NCI-H748 (cell line): ENCODE data around the gene CAMK1D.
"Not testable (repeated sequence)": the region's sequence is repeated elsewhere in the genome, so short reads cannot be mapped to it uniquely, and the experiment has no call there.

Experiments used
- DNase-seq: peaks from one replicate; lab custom pipeline; 2025; ENCODE audit not compliant: unreplicated experiment; lab: John Stamatoyannopoulos, UW

Gene CAMK1D

DNA sequence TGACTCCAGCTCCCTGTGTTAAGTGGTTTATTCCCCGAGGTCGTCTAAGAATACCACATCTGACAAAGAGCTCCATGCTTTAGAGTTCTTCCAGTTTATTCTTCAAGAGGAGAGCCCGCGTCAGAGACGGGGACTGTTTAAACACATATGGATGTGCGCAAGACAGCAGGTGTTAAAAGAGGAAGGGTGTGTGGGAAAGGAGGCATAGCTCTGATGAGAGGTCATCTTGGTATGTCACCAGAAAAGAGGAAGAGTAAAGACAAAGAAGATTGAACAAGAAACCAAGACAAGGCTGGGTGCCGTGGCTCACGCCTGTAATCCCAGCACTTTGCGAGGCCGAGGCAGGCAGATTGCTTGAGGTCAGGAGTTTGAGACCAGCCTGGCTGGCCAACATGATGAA, 393.4 kb downstream of the CAMK1D start:
- no peak for DNase-seq

DNA sequence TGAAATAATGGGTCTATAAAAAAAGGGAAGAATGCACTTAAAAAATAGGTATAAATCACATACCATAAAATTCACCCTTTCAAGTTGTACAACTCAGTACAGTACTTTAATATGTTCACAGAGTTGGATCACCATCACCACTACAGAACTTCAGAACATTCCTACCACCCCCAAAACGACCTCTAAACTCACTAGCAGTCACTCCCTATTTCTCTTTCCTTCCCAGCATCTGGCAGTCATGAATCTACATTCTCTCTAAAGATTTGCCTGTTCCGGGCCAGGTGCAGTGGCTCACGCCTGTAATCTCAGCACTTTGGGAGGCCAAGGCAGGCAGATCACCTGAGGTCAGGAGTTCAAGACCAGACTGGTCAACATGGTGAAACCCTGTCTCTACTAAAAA, 394.1 kb downstream of the CAMK1D start:
- DNase-seq: not testable (repeated sequence)

DNA sequence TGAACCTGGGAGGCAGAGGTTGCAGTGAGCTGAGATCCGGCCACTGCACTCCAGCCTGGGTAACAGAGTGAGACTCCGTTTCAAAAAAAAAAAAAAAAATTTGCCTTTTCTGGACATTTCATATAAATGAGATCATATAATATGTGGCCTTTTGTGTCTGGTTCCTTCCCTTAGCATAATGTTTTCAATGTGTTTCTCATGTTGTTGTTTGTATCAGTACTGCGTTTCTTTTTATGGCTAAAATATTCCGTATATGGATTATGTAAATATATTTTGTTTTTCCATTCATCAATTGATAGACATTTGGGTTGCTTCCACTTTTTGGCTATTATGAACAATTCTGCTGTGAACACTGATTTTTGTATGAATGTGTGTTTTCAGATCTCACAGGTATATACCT, 394.6 kb downstream of the CAMK1D start:
- no peak for DNase-seq

DNA sequence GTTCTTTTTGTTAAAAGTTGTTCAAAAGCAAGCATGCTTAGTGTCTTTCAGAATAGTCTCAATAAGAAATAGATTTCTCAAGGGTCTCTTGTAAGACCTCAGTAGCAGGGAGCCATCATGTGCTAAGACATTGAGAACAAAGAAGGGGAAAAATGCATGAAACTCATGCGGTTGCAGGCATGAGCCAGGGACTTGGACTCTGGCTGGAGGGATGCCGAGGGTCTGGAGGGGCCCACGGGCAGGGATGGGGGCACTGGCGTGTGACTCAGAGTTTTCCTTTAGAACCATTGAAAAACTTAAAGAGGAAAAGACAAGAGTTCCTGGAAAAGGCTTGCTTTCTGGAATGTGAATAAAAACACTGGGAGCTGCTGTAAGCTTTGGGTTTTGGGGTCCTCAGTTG, 398.8 kb downstream of the CAMK1D start:
- no peak for DNase-seq

DNA sequence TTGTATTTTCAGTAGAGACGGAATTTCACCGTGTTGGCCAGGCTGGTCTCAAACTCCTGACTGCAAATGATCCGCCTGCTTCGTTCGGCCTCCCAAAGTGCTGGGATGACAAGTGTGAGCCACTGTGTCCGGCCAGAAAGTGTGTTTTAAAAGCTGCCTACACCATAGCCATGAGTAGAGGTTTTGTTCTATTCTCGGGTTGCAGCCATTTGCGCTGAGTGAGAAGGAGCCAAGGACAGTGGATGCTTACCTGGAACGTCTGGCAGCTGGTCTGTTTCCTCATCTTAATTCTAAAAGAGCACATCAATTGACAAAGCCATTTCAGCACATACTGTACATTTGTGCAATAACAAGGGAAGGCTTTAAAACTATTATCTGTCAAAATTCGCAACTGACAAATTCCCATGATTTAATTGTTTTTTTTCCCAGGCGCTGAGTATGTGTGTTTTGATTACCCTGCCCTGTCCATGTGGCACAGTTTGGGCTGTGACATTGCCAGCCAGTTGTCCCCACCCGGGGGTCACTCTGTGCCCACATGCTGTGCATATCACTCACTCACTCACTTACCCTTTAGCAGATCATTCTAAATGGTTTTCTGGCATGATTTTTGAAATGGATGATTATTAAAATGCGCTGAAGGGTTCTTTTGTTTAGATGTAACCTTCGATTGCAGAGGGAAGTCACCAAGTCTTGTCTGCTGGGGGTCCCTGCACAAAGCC, 400.6 kb downstream of the CAMK1D start:
- no peak for DNase-seq

DNA sequence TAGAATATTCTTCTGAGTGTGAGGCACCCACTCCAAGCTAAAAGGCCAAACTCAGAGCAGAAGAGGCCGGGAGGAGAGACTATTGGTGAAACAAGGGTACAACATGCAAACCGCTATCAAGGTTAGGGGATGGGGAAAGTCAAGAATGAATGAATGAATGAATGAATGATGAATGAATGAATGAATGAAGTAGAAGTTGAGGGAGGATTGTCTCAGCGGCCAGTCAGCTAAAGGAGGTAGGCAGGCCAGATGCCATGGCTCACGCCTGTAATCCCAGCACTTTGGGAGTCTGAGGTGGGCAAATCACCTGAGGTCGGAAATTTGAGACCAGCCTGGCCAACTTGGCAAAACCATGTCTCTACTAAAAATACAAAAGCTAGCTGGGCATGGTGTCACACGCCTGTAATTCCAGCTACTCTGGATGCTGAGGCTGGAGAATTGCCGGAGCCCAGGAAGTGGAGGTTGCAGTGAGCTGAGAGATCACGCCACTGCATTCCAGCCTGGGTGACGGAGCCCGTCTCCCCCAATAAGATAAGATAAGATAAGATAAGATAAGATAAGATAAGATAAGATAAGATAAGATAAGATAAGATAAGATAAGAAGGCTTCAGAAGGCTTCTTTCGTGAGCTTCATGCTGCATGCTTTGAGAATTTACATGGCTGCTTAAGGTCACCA, 401.3 kb downstream of the CAMK1D start:
- no peak for DNase-seq

DNA sequence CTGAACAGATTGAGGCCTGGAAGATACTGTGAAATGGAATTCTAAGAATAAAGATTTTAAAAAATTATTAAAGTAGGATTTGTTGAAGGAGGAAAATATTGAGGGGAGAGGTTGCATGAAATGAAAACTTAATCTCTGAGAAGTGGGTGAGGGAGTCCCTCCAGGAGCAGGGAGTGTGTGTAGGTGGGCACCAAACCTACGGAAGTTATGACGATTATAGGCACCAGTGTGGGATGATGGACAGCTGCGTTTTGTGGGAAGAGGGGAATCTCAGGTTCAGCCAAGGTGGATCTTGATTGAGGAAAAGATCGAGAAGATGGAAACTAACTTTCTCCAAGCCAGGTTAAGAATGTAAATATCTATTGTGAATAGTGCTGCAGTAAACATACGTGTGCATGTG, 405.7 kb downstream of the CAMK1D start:
- DNase-seq: no peak

DNA sequence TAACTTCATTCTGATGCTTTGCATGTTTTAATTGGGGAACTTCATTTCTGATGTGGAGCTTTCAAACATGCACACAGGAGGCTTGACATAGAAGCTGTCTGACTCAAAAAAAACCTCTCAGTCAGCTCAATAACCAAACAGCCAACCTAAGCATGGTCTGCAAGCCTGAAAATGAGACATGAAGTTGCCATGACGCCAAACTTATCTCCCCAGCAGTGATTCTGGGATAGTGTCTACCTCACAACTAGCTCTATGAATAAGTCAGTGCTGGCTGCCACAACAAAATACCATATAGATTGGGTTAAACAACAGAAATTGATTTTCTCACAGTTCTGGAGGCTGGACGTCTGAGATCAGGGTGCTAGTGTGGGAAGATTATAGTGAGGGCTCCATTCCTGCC, 408.0 kb downstream of the CAMK1D start:
- no peak for DNase-seq

DNA sequence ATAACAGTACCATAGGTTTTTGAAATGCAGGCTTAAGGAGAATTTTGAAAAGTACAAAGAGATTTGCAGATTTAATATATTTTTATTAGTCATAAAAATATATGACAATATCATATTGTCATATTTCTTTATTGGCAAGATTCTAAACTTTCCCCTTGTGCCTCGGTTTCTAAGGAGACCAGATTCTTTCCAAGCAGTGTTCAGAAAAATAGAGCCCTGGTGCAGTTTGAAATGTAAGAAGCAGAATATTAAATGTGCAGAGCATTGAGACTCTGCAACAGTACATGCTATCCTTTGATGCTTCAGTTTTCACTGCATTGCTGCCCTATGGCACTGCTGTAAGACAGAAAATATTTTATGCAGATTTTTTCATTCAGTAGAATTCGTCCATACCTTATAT, 408.9 kb downstream of the CAMK1D start:
- no peak for DNase-seq

DNA sequence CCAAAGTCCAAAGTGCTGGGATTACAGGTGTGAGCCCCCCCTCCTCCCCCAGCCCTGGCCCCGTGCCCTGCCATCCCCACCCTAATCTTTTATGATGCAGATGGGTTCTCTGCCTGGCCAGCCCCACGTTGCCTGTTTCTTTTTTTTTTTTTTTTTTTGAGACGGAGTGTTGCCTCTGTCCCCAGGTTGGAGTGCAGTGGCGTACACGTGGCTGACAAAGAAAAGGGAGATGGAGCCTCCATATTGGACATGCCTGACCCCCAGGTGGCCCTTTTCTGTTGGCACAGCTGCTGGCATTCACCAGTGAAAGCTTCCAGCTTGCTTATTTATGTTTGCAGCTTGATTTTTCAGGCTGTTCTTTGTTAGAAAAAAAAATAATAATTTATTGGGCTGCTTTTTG, 416.9 kb downstream of the CAMK1D start:
- DNase-seq: peak; percentile 85

DNA sequence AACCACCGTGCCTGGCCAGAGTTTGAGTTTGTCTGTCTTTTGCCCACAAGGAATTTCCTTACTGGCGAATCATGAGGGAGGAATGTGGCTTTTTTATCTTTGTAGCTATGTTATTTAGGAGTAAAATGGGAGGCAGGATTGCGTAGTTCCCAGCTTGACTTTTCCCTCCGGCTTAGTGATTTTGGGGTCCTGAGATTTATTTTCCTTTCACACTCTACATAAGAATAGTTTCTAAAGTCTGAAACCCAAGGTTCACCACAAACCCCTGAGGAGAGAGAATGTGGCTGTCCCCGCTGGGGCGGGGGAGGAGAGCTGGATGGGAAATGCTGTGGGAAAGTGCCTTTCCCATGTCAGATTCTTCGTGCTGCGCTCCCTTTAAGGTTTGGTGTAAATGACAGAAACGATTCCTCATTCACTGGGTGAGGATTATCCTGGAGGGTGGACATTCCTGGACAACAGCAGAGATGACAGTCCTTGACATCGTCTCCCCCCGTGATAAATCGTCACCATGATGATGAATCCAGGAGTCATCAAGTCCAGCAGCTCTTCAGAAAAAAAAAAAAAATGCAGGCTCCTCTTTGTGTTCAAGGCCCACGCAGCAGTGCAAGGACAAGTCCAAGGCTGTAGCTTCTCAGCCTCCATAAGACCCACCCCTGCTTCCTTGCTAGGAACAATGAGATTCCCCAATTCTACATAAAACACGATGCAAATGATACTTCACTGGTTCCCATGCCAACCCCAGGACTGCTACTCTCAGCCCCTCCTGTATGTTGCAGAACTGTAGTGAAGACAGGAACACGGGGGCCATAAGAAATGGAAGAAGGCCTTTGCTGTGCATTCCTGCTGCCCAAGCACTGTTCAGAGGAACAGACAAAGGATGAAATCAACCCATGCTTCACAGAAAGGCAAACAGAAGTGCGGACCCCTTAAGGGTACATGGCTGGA, 419.1 kb downstream of the CAMK1D start:
- no peak for DNase-seq

DNA sequence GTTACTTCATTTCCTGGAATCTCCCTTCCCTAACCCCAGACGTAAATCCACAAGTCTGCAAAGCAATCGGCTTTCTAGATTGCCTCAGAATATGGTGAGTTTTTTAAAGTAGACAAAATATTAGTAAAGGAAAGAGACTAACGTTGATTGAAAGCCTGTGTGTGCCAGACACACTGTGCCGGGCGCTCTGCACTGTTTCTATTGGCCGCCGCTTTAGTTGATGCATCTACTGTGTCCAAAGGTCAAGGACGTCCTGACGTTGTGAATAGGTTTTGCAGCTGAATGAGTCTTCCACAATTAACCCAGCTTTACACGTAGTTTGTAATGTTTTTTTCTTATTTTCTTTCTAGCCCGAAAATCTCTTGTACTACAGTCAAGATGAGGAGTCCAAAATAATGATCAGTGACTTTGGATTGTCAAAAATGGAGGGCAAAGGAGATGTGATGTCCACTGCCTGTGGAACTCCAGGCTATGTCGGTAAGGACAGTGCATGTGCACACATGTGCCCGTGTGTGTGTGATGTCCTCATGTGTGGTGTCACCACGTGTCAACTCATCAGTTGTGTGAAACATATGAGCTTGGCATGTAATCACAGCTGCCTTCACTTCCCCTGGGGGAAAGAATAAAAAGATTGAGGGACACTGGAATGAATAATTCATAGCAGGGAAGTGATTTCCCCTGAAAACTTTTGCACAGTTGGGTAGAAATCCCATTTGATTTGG, 420.1 kb downstream of the CAMK1D start:
- no peak for DNase-seq

DNA sequence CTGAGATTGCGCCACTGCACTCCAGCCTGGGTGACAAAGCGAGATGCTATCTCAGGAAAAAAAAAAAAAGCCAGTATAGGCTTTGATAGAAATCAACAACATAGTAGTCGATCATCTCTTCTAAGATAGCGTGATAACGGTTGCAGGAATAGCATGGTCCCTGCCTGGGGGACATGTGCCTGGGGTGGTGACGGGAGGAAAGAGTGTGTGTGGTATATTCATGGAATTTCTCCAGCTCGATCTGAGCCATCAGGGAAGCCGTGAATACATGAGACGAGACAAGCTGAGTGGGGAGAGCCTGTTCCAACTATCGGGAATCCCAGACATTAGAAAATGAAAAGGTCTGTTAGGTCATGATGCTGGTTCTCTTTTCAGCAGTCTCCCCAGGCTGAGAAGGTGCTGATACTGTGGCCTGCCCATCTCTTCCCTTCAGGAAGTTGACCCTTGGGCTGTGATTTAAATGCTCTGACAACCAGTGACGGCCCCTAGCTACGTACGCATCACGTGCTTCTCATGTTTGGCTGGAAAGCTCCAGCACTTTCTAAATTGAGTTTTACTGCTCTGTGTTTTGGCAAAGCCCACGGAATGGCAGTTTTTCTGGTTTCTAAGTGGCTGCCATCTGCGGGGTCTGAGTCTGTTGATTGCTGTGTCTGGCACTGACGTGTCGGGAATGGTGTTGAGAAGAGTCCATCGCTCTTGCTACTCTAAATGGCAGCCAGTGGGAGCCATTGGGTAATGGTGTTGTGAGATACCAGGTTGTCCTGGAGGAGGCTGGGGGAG, 422.8 kb downstream of the CAMK1D start:
- DNase-seq: no peak

DNA sequence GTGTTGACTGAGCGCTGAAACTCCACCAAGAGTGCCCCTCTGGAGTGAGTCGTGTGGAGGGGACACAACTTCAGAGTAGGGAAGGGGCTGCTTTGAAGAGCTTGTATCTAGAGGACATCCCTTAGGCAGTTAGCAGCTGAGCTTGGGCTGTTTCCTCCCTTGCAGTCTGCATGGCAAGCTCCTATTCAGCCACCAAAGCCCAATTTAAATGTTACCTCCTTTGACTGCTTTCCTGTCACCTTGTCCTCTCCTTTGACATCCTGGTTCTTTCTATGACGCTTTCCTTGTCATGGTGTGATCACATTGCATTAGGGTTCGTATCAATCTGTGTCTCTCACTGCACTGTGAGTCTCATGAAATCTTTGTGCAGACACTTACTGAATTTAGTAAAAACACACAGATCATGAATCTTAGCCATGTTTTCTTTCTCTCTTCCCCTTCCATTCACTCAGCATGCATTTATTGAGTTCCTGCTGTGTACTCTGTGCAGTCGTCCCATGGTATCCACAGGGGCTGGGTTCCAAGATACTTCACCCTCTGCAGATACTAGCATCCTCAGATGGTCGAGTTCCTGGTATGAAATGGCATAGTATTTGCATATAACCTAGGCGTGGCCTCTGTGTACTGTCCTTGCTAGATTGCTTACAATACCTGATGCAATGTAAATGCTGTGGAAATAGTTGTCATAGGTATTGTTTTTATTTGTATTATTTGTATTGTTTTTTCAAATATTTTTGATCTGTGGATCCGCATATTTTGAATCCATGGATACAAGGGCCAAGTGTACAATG, 423.6 kb downstream of the CAMK1D start:
- DNase-seq: no peak

DNA sequence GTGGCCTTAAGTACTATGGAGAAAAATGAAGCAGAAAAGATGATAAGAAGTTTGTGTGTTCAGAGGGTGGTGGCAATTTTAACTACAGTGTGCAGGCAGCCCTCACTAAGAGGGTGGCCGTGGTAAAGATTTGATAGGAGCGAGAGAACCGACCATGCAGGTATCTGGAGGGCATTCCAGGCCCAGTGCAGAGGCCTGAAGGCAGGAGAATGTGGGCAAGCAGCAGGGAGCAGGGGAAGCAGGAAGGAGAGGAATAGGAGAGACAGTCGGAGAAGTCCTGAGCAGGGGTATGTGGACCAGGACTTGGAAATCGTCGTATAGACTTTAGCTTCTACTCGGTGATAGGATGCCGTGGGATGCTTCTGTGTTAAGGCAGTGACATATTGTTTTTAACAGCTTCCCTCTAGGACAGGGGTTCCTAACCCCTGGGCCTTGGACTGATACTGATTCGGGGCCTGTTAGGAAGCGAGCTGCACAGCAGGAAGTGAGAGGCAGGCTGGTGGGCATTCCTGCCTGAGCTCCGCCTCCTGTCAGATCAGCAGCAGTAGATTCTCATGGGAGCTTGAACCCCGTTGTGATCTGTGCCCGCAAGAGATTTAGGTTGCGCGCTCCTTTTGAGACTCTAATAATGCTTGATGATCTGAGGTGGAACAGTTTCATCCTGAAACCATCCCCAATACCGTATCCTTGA, 425.0 kb downstream of the CAMK1D start:
- peak; percentile 12 for DNase-seq

DNA sequence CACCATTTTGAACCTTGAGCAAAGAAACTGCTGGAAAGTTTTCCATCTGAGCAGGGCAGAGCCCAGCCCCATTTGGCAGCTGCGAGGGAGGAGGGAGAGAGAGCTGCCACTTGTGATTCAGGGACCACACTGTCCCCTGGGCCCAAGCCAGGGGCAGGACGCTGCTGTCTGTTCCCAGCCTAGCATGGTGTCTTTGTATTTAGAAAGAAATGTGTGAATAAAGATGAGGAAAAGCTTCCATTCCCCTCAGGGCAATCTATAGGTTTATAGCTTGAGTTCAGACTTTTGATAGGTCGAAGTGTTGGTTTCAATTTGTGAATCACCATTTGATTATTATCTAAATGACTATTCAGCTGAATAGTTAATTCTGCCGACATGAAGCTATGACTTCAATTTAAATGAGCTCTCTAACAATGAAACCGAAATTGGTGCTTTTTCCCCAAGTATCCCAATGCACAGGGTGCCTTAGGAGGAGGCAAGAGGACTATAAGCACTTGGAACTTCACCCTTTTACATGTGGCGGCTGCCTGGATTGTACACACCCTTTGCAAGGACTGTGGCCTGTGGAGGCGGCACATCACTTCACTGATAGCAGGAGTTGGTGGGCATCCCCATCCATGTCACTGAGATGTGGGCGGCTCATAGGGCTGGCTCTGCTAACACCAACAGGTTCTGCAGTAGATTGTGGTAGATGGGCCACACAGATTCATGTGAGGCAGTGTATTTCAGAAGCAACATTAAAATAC, 428.7 kb downstream of the CAMK1D start:
- no peak for DNase-seq

DNA sequence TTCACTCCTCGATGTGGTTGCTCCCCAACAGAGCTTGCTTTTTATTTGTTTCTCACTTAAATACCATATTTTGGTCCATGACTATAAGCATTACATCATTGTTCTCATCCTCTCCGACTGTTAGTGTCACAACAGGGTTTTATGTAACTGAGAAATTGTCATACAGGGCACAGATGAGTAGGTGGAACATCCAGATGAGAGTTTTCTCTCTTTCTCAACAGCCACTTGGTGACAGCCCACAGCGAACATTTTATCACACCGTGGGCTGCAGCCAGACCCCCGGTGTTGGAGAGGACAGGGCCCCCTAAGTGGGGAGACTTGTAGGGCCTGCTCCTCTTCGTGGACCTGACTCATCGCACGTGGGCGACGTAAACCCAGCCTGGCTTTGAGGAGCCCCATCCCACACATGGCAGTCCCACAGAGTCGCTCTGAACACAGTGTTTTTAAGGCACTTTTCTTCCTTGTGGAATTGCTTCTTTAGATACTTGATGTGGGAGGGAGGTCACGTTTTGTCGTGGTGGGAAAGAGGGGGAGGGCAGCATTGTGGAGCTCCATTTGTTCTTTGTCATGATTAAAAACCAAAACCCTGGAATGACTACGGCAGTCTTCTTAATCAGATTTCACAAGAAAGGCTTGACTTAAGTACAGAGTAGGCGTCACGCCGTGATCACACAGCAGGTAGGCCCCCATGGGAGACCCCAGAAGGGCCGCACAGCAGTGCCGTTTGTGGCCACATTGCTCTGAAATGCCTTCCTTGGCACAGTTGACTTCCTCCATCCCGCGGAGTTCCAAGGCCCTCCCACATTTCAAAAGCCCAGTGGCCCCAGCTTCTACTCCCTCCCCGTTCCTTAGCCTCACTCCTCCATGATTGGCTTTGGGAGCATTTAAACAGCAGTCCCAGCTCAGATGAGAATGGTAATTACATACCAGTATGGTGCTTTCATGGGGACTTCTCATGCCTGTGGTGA, 431.6 kb downstream of the CAMK1D start:
- no peak for DNase-seq
